Ovary (tissue), 3 donors: ENCODE data around the gene SUSD6.

Experiments used
- CTCF ChIP-seq, 3 donors: fragments of 450-650 bp in 2 of 3; fragments of 200-600 bp in 1 of 3; IDR thresholded peaks; one replicate each; pipeline versions ENCODE4 v1.5.1 to v1.8.0; 2016 to 2022; ENCODE audit warnings: antibody characterized with exemption in 3 of 3, mild to moderate bottlenecking in 1 of 3
- POLR2A ChIP-seq: fragments of 450-650 bp; IDR thresholded peaks from one replicate; pipeline ENCODE4 v1.6.1; 2017; ENCODE audit warnings: antibody characterized with exemption, mild to moderate bottlenecking, moderate library complexity
- donor health status: DM: no; HTN: no; CAD: no.

GRCh38 chr14:69713993-69714679 is 102.7 kb downstream of the SUSD6 start:
- TF ChIP-seq CTCF (IDR thresholded peaks at IDR 0.05) = no peak
- no peak for TF ChIP-seq POLR2A
